ENCODE results near the gene SMC3. TPM values are rescaled to one million over a fixed set of nuclear protein-coding genes. Genes with fewer than 3 reads are reported as not detected.

Gene SMC3
- total and polyA plus RNA-seq, 2 of the 4 experiments (the other 2 are of a cell fraction): 15.0 to 15.2 TPM

DNA sequence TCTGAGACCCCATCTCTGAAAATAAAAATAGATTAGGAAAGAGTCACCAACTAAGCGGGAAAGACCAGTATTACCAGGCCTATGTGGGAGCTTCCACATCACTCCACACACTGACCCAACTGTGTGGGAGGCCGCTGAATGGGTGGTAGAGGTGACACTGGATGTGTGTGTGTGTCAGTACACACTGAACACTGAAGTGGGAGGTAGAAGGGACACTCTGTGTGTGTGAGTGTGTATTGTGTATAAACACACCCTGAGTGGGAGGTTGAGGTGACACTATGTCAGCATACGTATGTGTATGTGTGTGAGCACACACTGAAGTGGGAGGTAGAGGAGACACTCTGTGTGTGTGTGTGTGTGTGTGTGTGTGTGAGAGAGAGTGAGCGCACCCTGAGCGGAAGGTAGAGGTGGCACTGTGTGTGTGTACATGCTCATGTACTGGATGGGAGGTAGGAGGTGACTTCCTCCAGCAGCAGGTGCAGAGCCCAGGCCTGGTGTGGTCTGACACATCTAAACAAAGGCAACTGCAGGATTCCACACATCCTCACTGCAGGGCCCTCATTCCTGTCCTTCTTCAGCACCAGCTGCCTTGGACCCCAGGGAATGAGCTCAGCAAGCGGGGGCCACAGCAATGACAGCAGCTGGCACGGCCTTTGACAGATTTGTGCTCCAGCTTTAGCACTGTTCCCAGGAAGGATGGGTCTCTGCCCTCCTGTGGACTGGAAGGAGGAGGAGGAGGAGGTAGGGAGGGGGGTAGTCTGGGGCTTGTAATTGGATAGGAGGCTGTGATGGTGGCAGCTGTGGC lies 50.1 kb downstream of the SMC3 start:
- peaks cover 6% of the 10 kb centered on the region for H3K4me1 ChIP-seq (ENCODE audit: control insufficient read depth, insufficient read depth, low read length)
- DNase-seq (no peak), ATAC-seq (ENCODE audit: low read depth) (no peak)
- ChIA-PET CTCF (interaction anchor here (1.4 kb wide), 1 partner anchor 54 kb away, joined by 3 read pairs; no protein-coding TSS in a partner anchor), POLR2A (ENCODE audit: unreplicated experiment) (no interaction called here)
- H3K4me3 ChIP-seq (ENCODE audit: insufficient read depth, low read depth, low read length): no peak overlapping the region
- H3K23ac ChIP-seq (ENCODE audit: low read depth, low read length): no peak overlapping the region
- no peak overlapping the region for H3K4me2 ChIP-seq (ENCODE audit: low read depth, low read length)
- H2AK9ac ChIP-seq (replicated peaks; ENCODE audit: low read depth, low read length, poor library complexity): no peak overlapping the region
- H2BK120ac ChIP-seq (ENCODE audit: low read depth, low read length): no peak overlapping the region
- dilution Hi-C loops (cut with HindIII; ENCODE audit: low sequenced_read_pairs, unreplicated experiment) (no loop called here), intact Hi-C loops (cut with micrococcal nuclease) (no loop called here), in situ Hi-C loops (cut with MboI; ENCODE audit: low sequenced_read_pairs) (loop anchor here (10.0 kb wide), 2 partner anchors 127 to 1517 kb away; no protein-coding TSS in a partner anchor)
- no peak overlapping the region for H2AFZ ChIP-seq (replicated peaks; ENCODE audit: low read length, poor library complexity)
- H2BK15ac ChIP-seq (ENCODE audit: low read depth, low read length): no peak overlapping the region
- WGBS, 2 experiments (ENCODE audit: extremely low coverage in 2 of 2, insufficient read length in 1 of 2): 82% methylated on average over 3 of the region's 7 CpGs; no CpG with 5 or more reads in 1 of the 2 experiments
- no peak overlapping the region for H4K91ac ChIP-seq (ENCODE audit: insufficient read depth, low read depth, low read length)
- H4K20me1 ChIP-seq (ENCODE audit: insufficient read depth, low read length): no peaks in the 10 kb centered on the region
- no peak overlapping the region for H3K56ac ChIP-seq (ENCODE audit: extremely low read depth, insufficient read depth, low read length)
- H4K5ac ChIP-seq (ENCODE audit: low read depth, low read length): no peak overlapping the region
- no peak for TF ChIP-seq SMC3 (IDR thresholded peaks at IDR 0.05; ENCODE audit: low read depth, low read length)
- TF ChIP-seq, protein P1, sequence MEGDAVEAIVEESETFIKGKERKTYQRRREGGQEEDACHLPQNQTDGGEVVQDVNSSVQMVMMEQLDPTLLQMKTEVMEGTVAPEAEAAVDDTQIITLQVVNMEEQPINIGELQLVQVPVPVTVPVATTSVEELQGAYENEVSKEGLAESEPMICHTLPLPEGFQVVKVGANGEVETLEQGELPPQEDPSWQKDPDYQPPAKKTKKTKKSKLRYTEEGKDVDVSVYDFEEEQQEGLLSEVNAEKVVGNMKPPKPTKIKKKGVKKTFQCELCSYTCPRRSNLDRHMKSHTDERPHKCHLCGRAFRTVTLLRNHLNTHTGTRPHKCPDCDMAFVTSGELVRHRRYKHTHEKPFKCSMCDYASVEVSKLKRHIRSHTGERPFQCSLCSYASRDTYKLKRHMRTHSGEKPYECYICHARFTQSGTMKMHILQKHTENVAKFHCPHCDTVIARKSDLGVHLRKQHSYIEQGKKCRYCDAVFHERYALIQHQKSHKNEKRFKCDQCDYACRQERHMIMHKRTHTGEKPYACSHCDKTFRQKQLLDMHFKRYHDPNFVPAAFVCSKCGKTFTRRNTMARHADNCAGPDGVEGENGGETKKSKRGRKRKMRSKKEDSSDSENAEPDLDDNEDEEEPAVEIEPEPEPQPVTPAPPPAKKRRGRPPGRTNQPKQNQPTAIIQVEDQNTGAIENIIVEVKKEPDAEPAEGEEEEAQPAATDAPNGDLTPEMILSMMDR (conservative IDR thresholded peaks at IDR 0.05; ENCODE audit: low read depth, low read length): no peak
- no peak for TF ChIP-seq NFE2L2 (IDR thresholded peaks at IDR 0.05; ENCODE audit: low read depth, low read length)
- TF ChIP-seq CEBPB (IDR thresholded peaks at IDR 0.05; ENCODE audit: low read depth, low read length): no peak
- TF ChIP-seq MXI1 (IDR thresholded peaks at IDR 0.05; ENCODE audit: borderline replicate concordance, low read depth, low read length): no peak
- no peak for TF ChIP-seq FOS (IDR thresholded peaks at IDR 0.05; ENCODE audit: low read depth, low read length)
- TF ChIP-seq MAFK (IDR thresholded peaks at IDR 0.05; ENCODE audit: low read depth, low read length): no peak
- no peak for TF ChIP-seq USF2 (IDR thresholded peaks at IDR 0.05; ENCODE audit: low read depth, low read length)
- TF ChIP-seq RAD21 (IDR thresholded peaks at IDR 0.05; ENCODE audit: low read length): no peak
- H3K79me1 ChIP-seq (ENCODE audit: low read depth in 1 of 2, low read length in 2 of 2): no peaks in the 10 kb centered on the region
- H2AK5ac ChIP-seq (ENCODE audit: low read depth, low read length): 0 out of 2 replicates have a peak overlapping the region, but pooled peaks have one; percentile 10
- no TSS peak for BruUV-seq (replicated peaks)
- no peak overlapping the region for H3K9ac ChIP-seq (ENCODE audit: low read depth, low read length)
- no peaks in the 10 kb centered on the region for H3K36me3 ChIP-seq (ENCODE audit: control insufficient read depth, insufficient read depth, low read length)
- H4K8ac ChIP-seq (ENCODE audit: low read depth in 2 of 2, low read length in 2 of 2): no peak overlapping the region
- peaks cover 3% of the 10 kb centered on the region for H3K27me3 ChIP-seq (ENCODE audit: control insufficient read depth, insufficient read depth, low read length)
- H3K4ac ChIP-seq (ENCODE audit: low read depth, low read length): no peak overlapping the region
- H3K18ac ChIP-seq (ENCODE audit: low read depth, low read length): no peak overlapping the region
- H3K9me1 ChIP-seq (ENCODE audit: insufficient read depth, low read length): no peaks in the 10 kb centered on the region
- H2BK5ac ChIP-seq (ENCODE audit: low read depth, low read length, poor library complexity, severe bottlenecking): no peak overlapping the region
- no peak overlapping the region for H3K27ac ChIP-seq (ENCODE audit: insufficient read depth, low read length)
- no peak overlapping the region for H2BK20ac ChIP-seq (ENCODE audit: low read depth, low read length)
- no peaks in the 10 kb centered on the region for H3K9me3 ChIP-seq (ENCODE audit: control insufficient read depth, insufficient read depth, low read length)
- no peak overlapping the region for H3K14ac ChIP-seq (replicated peaks; ENCODE audit: low read depth, low read length)
